ENCODE results near the gene COL25A1. TPM values are rescaled to one million over a fixed set of nuclear protein-coding genes. Genes with fewer than 3 reads are reported as not detected.

Gene COL25A1
- total RNA-seq, 2 donors from 2014 or later, result 0.05 to 0.14 TPM

- no peak overlapping the region for H3K4me3 Mint-ChIP-seq
- H3K27me3 Mint-ChIP-seq (ENCODE audit: low read depth), result peaks cover 8% of the 10 kb centered on the region
- no peaks in the 10 kb centered on the region for H3K36me3 Mint-ChIP-seq (ENCODE audit: insufficient read depth in 2 of 2)
- H3K27ac Mint-ChIP-seq, result no peak overlapping the region
- DNase-seq (no peak), ATAC-seq (replicated peaks in 1 of 2) (no peak)
- no peaks in the 10 kb centered on the region for H3K4me1 Mint-ChIP-seq (ENCODE audit: low read depth)
- no peaks in the 10 kb centered on the region for H3K9me3 Mint-ChIP-seq
Observed at GRCh38 chr4:108774809-108775530, 527.5 kb downstream of the COL25A1 start.

GRCh38 chr4:108772402-108772801 is 530.1 kb downstream of the COL25A1 start:
- Mint-ChIP-seq H3K27ac (no peak overlapping the region), H3K27me3 (ENCODE audit: low read depth) (peaks cover 8% of the 10 kb centered on the region), H3K36me3 (ENCODE audit: insufficient read depth in 2 of 2) (no peaks in the 10 kb centered on the region), H3K4me3 (no peak overlapping the region), H3K9me3 (no peaks in the 10 kb centered on the region), H3K4me1 (ENCODE audit: low read depth) (no peaks in the 10 kb centered on the region)
- ATAC-seq (replicated peaks in 1 of 2) (no peak), DNase-seq (no peak)

GRCh38 chr4:108766058-108766457 is 536.4 kb downstream of the COL25A1 start:
- no peaks in the 10 kb centered on the region for H3K9me3 Mint-ChIP-seq
- H3K4me1 Mint-ChIP-seq (ENCODE audit: low read depth), result peaks cover 15% of the 10 kb centered on the region
- peaks cover 2% of the 10 kb centered on the region in 2 donors for H3K36me3 Mint-ChIP-seq (ENCODE audit: insufficient read depth in 2 of 2)
- no peak overlapping the region for H3K27ac Mint-ChIP-seq
- DNase-seq (no peak), ATAC-seq (replicated peaks in 1 of 2) (no peak)
- no peak overlapping the region for H3K4me3 Mint-ChIP-seq
- H3K27me3 Mint-ChIP-seq (ENCODE audit: low read depth), result peaks cover 36% of the 10 kb centered on the region

- DNase-seq (no peak), ATAC-seq (replicated peaks in 1 of 2) (no peak)
- no peak overlapping the region for H3K4me3 Mint-ChIP-seq
- H3K36me3 Mint-ChIP-seq (ENCODE audit: insufficient read depth in 2 of 2), result peaks cover 2% of the 10 kb centered on the region in 2 donors
- H3K27ac Mint-ChIP-seq, result no peak overlapping the region
- peaks cover 43% of the 10 kb centered on the region for H3K27me3 Mint-ChIP-seq (ENCODE audit: low read depth)
- H3K4me1 Mint-ChIP-seq (ENCODE audit: low read depth), result peaks cover 15% of the 10 kb centered on the region
- no peaks in the 10 kb centered on the region for H3K9me3 Mint-ChIP-seq
Observed at GRCh38 chr4:108763986-108764385, 538.5 kb downstream of the COL25A1 start.

GRCh38 chr4:108763226-108763593 is 539.2 kb downstream of the COL25A1 start:
- no peak overlapping the region for H3K27ac Mint-ChIP-seq
- peaks cover 43% of the 10 kb centered on the region for H3K27me3 Mint-ChIP-seq (ENCODE audit: low read depth)
- no peak for ATAC-seq (replicated peaks in 1 of 2)
- H3K36me3 Mint-ChIP-seq (ENCODE audit: insufficient read depth in 2 of 2), result peaks cover 2% of the 10 kb centered on the region in 2 donors
- peaks cover 15% of the 10 kb centered on the region for H3K4me1 Mint-ChIP-seq (ENCODE audit: low read depth)
- no peak for DNase-seq
- no peaks in the 10 kb centered on the region for H3K9me3 Mint-ChIP-seq
- H3K4me3 Mint-ChIP-seq, result peak overlapping the region; percentile 82 to 95

GRCh38 chr4:108762559-108763225 is 539.8 kb downstream of the COL25A1 start, which contains the start of gene ETNPPL:
Gene ETNPPL, minus strand, starts transcription at chr4:108763053. Its CDS starts 155 bp downstream, at chr4:108762898.
- Mint-ChIP-seq H3K27me3 (ENCODE audit: low read depth) (peaks cover 43% of the 10 kb centered on the region), H3K4me1 (ENCODE audit: low read depth) (peaks cover 15% of the 10 kb centered on the region), H3K4me3 (peak within 1 kb of the TSS; percentile 82 to 95), H3K27ac (no peak within 1 kb of the TSS), H3K36me3 (ENCODE audit: insufficient read depth in 2 of 2) (peaks cover 2% of the 10 kb centered on the region in 2 donors), H3K9me3 (no peaks in the 10 kb centered on the region)
- DNase-seq (peak; percentile 17 to 30), ATAC-seq (replicated peaks in 1 of 2) (peak; percentile 83 to 86)

Other genes with a start within 250 kb of the COL25A1 start
- gene SEC24B, start 131.2 kb upstream of the COL25A1 start, total RNA-seq, result 10 to 100 TPM; 25.0 to 25.8 TPM